H4 (cell line): ENCODE data around the gene STK4. TPM values are rescaled to one million over a fixed set of nuclear protein-coding genes. Genes with fewer than 3 reads are reported as not detected.

ENCODE experiments used
- DNase-seq: peaks from one replicate; pipeline ENCODE4 v3.0.0-alpha.2; 2015; ENCODE audit warnings: low spot score
- total RNA-seq: library from RNA; depleted of rRNA; stranded (reverse); fragments of >200 nt; shearing (Covaris generic); gene quantifications from 2 replicates; pipeline ENCODE4 v1.2.3, GENCODE V29; 2014; rRNA removed

STK4 gene
- total RNA-seq, 1 experiment from 2014 or later: 14.3 TPM

- no peak for DNase-seq
These were observed 145.6 kb downstream of the STK4 start for GRCh38 chr20:45111799-45112471.

- DNase-seq: no peak
These were observed 146.4 kb downstream of the STK4 start for GRCh38 chr20:45112754-45113153.

DNA sequence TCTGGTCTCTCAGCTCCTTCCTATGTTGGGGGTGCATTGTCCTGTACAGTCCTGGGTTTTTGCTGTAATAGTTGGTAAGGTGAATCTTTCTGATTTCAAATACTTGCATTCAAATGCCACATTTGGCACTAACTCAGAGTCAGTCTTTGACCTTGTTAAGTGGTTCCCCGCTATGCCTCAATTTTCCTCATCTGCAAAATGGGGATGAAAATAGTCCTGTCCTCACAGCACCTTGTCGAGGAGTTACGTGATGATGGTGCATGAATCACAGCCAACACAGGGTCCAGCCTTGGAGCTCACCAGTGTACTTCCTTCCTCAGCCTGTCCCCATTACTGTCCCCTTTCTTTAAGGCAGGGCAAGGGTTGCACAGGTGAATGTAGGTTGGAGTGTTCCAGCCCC lies 147.6 kb downstream of the STK4 start:
- DNase-seq: no peak

GRCh38 chr20:45114465-45115385 lies 148.4 kb downstream of the STK4 start, which contains the start of gene WFDC5:
WFDC5 (minus strand) TSS chr20:45115174; CDS start chr20:45115083, 91 bp downstream.
- DNase-seq: no peak

DNA sequence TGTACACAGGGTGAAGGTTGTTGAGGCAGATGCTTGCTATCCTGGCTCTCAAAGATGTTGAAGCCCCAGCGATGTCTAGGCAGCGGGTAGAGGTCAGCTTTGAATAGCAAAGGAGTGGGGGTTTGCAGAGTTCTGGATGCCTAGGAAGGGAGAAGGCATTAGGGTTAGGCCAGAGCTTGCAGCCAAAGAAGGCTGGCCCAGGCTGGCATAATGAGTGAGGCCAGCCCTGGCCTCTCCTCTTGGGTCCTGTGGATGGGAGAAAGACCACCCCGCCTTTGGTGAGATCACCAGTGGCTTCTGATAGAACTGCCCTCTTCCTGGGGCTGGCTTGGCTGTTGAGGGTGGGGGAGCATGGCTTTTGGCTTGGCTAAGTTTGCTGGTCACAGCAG lies 149.1 kb downstream of the STK4 start:
- DNase-seq: no peak

GRCh38 chr20:45115829-45116228 lies 149.5 kb downstream of the STK4 start:
- DNase-seq: no peak

GRCh38 chr20:45117581-45117980 lies 151.3 kb downstream of the STK4 start:
- no peak for DNase-seq

- DNase-seq: no peak
These were observed 151.7 kb downstream of the STK4 start for GRCh38 chr20:45118028-45118427.

- no peak for DNase-seq
These were observed 153.4 kb downstream of the STK4 start for GRCh38 chr20:45119556-45120266.

DNA sequence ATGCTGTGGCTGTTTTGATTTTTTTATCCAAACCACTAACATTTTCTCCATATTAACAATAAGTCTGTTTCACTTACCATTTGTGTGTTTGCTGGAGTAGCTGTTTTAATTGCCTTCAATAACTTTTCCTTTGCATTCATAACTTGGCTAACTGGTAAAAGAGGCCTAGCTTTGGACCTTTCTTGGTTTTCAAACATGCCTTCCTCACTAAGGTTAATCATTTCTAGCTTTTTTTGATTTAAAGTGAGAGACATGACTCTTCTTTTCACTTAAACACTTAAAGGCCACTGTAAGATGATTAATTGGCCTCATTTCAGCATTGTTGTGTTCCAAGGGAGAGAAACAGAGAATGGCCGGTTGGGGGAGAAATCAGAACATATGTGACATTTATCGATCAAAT lies 155.1 kb downstream of the STK4 start:
- DNase-seq: no peak

- DNase-seq: no peak
These were observed 158.1 kb downstream of the STK4 start, which contains the start of gene WFDC12 for GRCh38 chr20:45124365-45124764. WFDC12 (minus strand) TSS chr20:45124465; CDS start chr20:45124447, 18 bp downstream.

DNA sequence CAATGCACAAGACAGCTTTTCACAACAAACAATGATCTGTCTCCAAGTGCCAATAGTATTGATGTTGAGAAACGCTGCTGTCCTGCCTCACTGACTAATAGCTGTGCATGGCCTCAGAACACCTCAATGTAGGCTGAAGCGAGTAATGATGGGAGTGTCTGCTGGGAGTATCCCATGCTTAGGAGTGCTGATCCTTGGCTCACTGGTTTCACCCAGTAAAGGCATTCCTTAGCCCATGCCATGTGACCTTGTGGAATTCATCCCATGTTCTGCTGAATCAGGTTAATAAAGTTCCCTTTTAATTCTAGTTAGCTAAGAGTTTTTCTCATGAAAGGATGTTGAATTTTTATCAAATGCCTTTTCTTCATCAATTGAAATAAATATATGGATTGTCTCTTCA lies 161.8 kb downstream of the STK4 start:
- no peak for DNase-seq

Other genes starting within 250 kb of the STK4 start
- 0.06 TPM in 1 of 2 replicates, not detected in the other for gene KCNK15, start 220.6 kb upstream of the STK4 start, total RNA-seq
- gene RIMS4, start 156.0 kb upstream of the STK4 start, total RNA-seq: 3.2 and 4.1 TPM in 2 replicates
- 51.6 and 73.7 TPM in 2 replicates for gene YWHAB, start 80.8 kb upstream of the STK4 start, total RNA-seq
- gene PABPC1L, start 56.5 kb upstream of the STK4 start, total RNA-seq: 1.4 and 3.5 TPM in 2 replicates
- 39.7 and 41.5 TPM in 2 replicates for gene TOMM34, start 6.1 kb upstream of the STK4 start, total RNA-seq
- gene KCNS1, start 134.6 kb downstream of the STK4 start, total RNA-seq: not detected in 2 replicates
- gene WFDC5, start 148.7 kb downstream of the STK4 start, total RNA-seq: not detected in 2 replicates
- gene WFDC12, start 158.0 kb downstream of the STK4 start, total RNA-seq: not detected in 2 replicates
- not detected in 2 replicates for gene PI3, start 208.4 kb downstream of the STK4 start, total RNA-seq
- gene SEMG1, start 240.5 kb downstream of the STK4 start, total RNA-seq: not detected in 2 replicates